ENCODE results near the gene OSBPL3. TPM values are rescaled to one million over a fixed set of nuclear protein-coding genes. Genes with fewer than 3 reads are reported as not detected.

Gene OSBPL3
- total and polyA plus RNA-seq, 10 donors: 10.3 to 33.9 (median 26.8) TPM

DNA sequence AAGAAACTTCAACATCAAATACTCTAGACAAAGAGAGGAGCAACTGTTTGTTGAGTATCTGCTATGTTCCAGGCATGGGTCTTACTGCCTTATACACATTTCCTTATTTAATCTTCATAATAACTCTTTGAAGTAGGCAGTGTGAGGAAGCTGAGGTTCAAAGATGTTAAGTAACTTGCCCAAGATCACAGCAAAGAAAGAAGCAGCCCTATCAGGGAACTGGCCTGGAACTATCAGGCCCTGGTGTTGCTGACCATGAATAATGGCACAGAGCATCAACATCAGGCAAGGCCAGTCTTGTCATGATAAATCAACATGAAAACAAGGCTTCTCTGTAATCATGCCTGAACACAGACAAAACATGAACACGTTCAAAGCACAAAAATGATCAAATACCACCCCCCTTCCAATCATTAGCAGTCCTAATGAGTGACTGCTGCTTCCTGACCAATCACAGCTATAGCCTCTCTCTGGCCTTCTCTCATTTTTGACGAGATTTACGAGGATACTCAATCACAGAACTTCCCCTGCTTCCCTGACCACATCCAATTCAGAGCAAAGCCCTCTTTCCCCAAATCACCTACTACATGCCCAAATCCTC, 225.0 kb downstream of the OSBPL3 start:
- Histone ChIP-seq H3K4me1 (peaks cover 0 to 27% (median 9%) of the 10 kb centered on the region in 6 donors), H3K27me3 (replicated peaks in 1 of 7) (peaks cover 0 to 47% (median 32%) of the 10 kb centered on the region in 7 donors), H3K9me3 (no peaks in the 10 kb centered on the region), H3K36me3 (no peaks in the 10 kb centered on the region), H3K4me3 (no peak overlapping the region), H3K27ac (no peak overlapping the region)
- TF ChIP-seq POLR2AphosphoS5 (IDR thresholded peaks at IDR 0.05) (no peak), POLR2A (IDR thresholded peaks at IDR 0.05) (no peak)
- TF ChIP-seq, protein P1, sequence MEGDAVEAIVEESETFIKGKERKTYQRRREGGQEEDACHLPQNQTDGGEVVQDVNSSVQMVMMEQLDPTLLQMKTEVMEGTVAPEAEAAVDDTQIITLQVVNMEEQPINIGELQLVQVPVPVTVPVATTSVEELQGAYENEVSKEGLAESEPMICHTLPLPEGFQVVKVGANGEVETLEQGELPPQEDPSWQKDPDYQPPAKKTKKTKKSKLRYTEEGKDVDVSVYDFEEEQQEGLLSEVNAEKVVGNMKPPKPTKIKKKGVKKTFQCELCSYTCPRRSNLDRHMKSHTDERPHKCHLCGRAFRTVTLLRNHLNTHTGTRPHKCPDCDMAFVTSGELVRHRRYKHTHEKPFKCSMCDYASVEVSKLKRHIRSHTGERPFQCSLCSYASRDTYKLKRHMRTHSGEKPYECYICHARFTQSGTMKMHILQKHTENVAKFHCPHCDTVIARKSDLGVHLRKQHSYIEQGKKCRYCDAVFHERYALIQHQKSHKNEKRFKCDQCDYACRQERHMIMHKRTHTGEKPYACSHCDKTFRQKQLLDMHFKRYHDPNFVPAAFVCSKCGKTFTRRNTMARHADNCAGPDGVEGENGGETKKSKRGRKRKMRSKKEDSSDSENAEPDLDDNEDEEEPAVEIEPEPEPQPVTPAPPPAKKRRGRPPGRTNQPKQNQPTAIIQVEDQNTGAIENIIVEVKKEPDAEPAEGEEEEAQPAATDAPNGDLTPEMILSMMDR (IDR thresholded peaks at IDR 0.05 in 8 of 11, conservative IDR thresholded peaks at IDR 0.05 in 3 of 11): no peak
- DNase-seq: no peak
- intact Hi-C loops (cut with DNase I; ENCODE audit: low total_unique reads): no loop called here
- 73 to 89% (median 80%) methylated on average over 3 of the region's 3 CpGs for WGBS, 5 donors

DNA sequence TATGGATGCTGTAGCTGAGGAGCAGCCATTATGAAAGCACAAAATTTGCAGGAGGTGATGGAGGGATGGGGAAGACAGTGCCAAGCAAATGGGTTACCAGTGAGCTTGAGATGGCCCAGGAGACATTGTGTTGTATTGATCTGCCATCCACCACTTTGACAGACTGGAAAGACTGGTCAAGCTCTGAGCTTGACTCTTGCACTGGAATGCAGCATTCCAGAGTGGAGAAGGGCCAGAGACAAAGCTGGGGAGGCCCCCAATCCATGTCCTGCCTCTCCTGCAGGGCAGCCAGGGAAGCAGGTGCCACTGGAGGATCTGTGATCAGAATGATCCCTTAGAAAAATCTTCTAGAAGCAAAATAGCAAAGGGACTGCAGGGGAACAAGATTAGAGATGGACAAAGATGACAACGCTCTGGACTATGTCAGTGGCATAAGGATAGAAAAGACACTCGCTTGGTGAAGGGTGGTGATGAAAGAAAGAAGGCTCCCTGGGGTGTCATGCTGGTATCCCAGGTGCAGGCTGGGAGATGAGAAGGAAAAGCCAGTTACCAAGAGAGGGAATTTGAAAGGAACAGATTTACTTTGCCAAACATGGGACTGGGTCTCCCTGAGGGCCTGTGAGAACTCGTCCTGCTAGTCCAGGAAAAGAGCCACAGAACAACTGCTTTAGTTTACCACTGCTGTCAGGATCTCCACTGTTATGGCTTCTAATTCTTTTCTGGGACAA, 227.7 kb downstream of the OSBPL3 start:
- H3K36me3 ChIP-seq: no peaks in the 10 kb centered on the region
- H3K4me3 ChIP-seq: no peak overlapping the region
- H3K27ac ChIP-seq: no peak overlapping the region
- TF ChIP-seq POLR2AphosphoS5 (IDR thresholded peaks at IDR 0.05) (no peak), POLR2A (IDR thresholded peaks at IDR 0.05) (no peak)
- TF ChIP-seq, protein P1 (IDR thresholded peaks at IDR 0.05 in 8 of 11, conservative IDR thresholded peaks at IDR 0.05 in 3 of 11): no peak
- intact Hi-C loops (cut with DNase I; ENCODE audit: low total_unique reads): no loop called here
- peaks cover 0 to 17% (median 5%) of the 10 kb centered on the region in 6 donors for H3K4me1 ChIP-seq
- 82 to 96% (median 85%) methylated on average over 3 of the region's 3 CpGs for WGBS, 5 donors
- H3K9me3 ChIP-seq: no peaks in the 10 kb centered on the region
- H3K27me3 ChIP-seq (replicated peaks in 1 of 7): peaks cover 0 to 20% (median 13%) of the 10 kb centered on the region in 7 donors
- DNase-seq: no peak

DNA sequence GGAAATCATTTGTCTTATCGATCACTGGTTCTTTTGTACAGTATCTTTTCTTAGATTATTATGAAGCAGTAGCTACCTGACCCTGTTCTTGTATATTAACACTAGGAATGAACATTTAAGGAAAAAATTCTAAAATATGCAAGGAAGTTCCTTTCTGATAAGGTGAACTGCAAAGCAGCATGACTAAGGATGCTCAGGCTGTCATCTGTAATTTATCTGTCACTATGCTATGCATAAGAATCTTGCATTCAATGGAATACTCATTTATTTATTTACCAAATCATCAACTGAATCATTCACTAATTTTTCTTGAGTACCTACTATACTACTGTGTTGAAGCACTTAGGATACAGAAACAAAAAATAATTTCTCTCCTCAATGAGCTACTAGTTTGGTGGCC, 228.5 kb downstream of the OSBPL3 start:
- 84 to 97% (median 96%) methylated on average over 1 of the region's 1 CpG for WGBS, 5 donors
- no peak overlapping the region for H3K27ac ChIP-seq
- DNase-seq: no peak
- no peaks in the 10 kb centered on the region for H3K9me3 ChIP-seq
- intact Hi-C loops (cut with DNase I; ENCODE audit: low total_unique reads): no loop called here
- H3K4me1 ChIP-seq: peaks cover 0 to 9% (median 2%) of the 10 kb centered on the region in 6 donors
- TF ChIP-seq, protein P1 (IDR thresholded peaks at IDR 0.05 in 8 of 11, conservative IDR thresholded peaks at IDR 0.05 in 3 of 11): no peak
- no peak for TF ChIP-seq POLR2AphosphoS5 (IDR thresholded peaks at IDR 0.05)
- TF ChIP-seq POLR2A (IDR thresholded peaks at IDR 0.05): no peak
- no peak overlapping the region for H3K4me3 ChIP-seq
- no peaks in the 10 kb centered on the region for H3K36me3 ChIP-seq
- peaks cover 0 to 12% (median 5%) of the 10 kb centered on the region in 7 donors for H3K27me3 ChIP-seq (replicated peaks in 1 of 7)

DNA sequence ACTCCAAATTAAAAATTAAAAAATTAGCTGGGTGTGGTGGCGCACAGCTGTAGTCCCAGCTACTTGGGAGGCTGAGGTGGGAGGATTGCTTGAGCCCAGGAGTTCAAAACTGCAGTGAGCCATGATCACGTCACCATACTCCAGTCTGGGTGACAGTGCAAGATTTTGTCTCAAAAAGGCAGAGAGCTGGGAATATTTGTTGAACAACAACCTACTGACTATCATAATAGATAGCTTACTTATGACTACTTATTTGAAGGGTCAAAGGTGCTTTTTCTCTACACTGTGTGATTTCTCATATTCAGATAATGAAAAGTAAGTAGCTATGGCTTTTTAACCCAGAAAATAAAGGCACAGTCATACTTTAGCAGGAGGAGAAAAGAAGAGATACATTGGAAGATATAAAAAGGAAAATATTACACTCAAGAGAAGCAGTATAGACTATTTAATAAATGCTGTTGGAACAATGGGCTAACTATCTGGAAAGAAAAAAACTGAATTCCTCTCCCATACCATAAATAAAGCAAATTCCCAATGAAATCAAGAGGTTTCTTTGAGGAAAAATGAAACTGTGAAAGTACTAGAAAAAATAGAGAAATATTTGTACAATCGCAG, 229.4 kb downstream of the OSBPL3 start:
- H3K27me3 ChIP-seq (replicated peaks in 1 of 7): peaks cover 0 to 3% (median 0%) of the 10 kb centered on the region in 7 donors
- no peak overlapping the region for H3K4me3 ChIP-seq
- no peaks in the 10 kb centered on the region for H3K36me3 ChIP-seq
- DNase-seq: no peak
- H3K9me3 ChIP-seq: no peaks in the 10 kb centered on the region
- no peak overlapping the region for H3K27ac ChIP-seq
- 89 to 96% (median 95%) methylated on average over 3 of the region's 3 CpGs for WGBS, 5 donors
- no peaks in the 10 kb centered on the region for H3K4me1 ChIP-seq
- intact Hi-C loops (cut with DNase I; ENCODE audit: low total_unique reads): no loop called here
- TF ChIP-seq POLR2AphosphoS5 (IDR thresholded peaks at IDR 0.05): no peak
- TF ChIP-seq, protein P1 (IDR thresholded peaks at IDR 0.05 in 8 of 11, conservative IDR thresholded peaks at IDR 0.05 in 3 of 11): no peak
- TF ChIP-seq POLR2A (IDR thresholded peaks at IDR 0.05): no peak
